ENCODE results near the gene TBRG1.

The TBRG1 gene

DNA sequence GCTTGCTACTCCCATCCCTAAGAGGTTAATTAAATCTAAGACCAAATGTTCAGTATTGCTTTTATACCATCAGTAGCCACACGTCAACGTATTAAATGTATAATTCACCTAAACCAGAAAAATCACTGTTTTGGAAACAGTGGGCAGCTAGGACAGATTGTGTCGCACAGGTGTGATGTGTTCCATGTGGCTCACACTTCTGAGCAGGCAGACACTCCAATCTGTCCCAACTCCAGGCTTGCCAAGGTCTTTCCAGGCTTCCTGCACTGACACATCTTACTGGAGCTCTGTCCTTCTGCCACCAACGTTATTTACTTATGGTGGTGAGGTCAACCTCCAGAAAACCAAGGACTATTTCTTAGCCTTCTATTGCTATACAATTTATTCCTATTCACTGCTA is 39.4 kb downstream of the TBRG1 start:
- DNase-seq, result no peak

DNA sequence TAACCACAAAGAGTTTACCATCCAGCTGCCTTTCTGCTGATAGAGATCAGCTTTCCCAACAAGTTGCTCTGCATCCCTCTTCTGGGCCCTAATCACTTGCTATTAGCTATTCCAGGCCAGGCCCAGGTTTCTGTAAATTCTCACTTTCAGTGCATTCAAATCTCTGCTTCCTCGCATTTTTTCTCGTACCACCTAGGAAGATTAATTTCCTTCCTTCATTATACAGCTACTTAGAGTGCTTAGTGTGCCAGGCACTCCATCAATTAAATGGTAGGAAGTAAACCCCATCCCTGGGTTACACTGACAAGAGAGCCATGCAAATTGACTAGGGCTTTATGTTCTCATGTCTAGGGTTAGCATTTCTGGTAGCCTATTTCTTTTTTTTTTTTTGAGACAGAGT is 41.2 kb downstream of the TBRG1 start:
- no peak for DNase-seq

DNA sequence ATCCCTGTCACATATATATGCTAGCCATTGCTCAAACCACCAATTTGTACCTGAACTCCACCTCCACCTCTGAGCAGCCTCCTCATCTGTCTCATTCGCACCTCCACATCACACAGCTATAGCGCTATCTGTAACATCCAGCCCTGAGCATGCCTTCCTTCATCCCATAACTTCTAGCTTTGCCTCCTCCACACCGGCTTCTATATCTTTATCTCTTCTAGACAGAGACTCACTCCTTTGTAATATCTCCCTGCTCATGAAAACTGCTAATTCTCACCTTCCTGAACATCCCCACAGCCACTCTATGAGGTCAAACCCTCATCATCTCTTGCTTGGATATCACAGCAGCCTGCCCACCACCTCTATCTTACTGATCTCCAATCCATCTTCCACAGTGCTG is 44.9 kb downstream of the TBRG1 start:
- DNase-seq, result no peak

DNA sequence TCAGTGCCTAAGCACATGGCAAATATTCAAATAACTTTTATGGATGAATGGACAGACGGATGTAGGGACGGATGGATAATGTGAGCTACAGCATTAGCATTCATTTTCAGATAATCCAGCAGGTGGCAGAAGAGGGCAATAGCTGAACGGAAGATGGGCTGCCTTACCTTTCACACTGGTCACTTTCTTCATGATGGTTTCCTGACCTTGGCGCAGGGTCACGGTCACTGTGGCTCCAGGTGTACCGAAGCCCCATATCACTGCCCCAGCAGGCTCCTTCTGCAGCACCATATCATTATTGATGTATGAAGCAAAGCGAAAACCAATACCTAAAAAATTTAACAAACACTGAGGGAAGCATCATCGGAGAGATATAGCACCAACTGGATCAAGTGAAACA is 46.5 kb downstream of the TBRG1 start:
- peak in 1 of 2 experiments; percentile 11 for DNase-seq

DNA sequence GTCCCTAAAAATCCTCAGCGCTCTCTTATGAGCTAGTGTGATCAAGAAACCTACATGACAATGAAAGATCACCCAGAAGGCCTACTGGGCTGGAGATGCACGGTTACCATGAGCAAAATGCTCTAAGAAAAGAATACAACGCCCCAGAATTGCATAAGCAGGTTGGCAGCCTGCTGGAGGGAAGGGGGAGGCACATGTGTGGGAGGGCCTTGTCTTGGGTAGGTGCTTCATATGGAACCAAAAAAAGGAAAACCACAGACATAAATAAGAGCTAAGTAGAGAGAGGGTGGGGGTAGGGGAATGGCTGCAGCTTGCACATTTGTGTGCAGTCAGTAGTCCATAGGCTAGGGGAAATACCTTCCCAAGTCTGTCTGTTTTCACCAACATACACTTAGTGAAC is 48.1 kb downstream of the TBRG1 start:
- peak in 1 of 2 experiments; percentile 37 for DNase-seq

DNA sequence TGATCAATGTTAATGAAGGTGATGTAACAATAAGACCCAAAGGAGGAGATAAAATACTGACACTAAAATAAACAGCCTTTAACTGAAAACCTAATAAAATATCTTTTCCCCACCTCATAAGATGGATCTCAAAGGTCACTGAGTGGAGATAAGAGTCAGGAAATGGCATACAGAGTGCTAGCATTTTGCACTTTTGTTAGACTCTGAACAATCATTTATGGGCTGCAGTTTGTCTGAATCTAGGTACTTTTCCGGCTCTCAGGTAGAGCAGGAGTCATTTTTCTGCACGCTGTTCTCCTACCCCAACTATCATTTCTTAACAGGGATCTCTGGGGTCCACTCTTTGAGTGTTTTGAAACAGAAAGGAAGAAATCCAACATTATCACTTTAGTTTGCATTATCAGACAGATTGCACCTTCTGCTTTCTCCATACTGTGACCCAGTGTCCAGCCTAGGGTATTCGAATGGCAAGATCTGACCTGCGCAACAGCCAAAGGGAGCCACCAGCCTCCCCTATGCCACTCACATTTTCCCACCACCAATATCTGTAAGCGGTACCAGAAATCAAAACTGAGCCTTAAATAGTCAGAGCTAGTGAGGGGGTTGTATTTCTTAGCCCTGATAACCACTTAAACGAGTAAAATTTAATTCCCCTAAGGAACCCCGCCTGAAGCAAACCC is 50.0 kb downstream of the TBRG1 start:
- DNase-seq, result no peak

DNA sequence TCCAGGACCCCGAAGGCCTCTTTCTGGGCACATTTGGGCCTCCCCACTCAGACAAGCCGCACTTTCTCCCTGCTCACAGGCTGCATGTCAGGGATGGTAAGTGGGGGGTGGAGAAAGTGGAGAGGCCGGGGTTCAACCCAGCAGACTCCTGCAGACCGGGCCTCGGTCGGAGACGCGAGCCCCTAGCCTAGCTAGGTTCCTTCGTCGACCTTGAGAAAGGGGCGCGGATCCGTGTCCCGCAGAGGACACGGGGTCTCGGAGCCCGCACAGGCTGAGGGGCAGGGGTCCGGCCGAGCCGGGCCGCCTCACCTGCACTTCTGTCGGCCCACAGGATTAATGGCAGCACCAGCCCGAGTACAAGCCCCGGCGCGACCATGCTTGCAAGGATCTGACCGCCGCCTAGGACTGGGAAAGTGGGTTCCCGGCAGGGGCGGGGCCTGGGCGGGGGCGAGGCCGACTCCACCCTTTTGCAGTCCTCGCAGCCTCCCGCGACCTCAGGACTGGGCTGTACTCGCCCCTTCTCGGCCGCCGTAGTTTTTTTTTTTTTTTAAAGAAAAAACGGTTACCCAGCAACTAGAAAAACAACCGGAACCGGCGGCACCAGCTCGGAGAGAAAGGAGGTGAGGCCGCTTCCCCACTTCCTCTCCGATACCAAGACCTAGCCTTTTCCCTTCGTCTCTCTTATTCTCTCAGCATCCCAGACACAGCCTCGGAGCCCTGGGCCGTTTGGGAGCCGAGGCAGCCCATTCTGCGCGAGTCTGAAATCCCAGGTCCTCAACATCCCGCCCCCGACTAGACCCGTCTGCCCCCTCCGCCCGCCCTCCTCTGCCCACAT is 50.9 kb downstream of the TBRG1 start, which contains the start of the genes SIAE and SPA17:
TSS of gene SIAE (minus strand) at position 407 of the 835 bp plus-strand sequence. CDS start at position 376, 31 bp downstream.
TSS of gene SPA17 (plus strand) at position 572 of the 835 bp plus-strand sequence. CDS start 1,361 bp downstream, outside the sequence.
- peak; percentile 79 to 82 for DNase-seq

DNA sequence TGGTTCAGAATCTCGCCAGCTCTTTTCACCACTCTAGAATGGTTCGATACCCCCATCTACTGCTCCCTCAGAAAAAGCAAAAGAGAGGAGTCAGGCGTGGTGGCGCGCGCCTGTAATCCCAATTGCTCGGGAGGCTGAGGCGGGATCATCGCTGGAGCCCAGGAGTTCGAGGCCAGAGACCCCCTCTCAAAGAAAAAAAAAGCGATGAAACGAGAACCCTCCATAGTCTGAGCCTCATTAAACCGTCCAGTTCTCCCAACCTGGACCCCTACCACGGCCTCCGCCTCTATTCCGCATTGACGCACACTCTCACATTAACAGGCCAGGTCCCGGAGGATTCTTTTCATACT is 51.5 kb downstream of the TBRG1 start:
- DNase-seq, result no peak

DNA sequence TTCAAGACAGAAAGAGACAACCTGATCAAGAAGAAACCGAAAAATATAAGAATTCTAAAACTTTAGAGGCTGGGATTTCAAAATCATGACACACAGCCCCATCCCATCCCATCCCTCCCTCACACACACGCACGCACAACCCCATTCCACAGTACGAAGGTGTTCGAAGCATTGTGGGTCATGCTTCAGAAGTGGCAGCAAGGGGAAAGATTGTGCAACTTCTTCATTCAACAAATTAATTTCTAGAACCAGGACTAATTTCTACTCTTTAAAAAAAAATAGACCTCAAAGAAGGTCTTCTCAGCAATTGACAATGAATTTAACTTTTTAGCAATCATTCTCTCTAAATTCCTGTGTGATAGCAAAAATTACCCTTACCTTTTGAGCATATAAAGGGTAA is 51.9 kb downstream of the TBRG1 start:
- no peak for DNase-seq

DNA sequence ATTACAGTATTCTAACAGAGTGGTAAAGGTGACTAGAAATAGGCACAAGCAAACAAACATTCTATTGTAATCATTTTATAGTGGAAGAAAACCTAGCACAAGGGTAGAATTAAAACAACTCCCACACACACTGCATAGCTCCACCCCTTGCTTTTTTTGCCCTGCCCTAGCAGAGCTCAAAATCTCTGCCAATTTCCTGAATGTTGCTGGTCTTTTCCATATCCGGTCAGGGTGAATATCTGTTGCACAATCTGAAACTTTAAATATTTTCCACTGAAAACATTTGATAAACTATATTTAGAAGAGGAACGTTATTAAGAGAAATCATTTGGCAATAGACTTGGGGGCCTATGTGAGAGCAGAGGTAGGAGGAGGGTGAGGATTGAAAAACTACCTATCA is 53.7 kb downstream of the TBRG1 start:
- no peak for DNase-seq

DNA sequence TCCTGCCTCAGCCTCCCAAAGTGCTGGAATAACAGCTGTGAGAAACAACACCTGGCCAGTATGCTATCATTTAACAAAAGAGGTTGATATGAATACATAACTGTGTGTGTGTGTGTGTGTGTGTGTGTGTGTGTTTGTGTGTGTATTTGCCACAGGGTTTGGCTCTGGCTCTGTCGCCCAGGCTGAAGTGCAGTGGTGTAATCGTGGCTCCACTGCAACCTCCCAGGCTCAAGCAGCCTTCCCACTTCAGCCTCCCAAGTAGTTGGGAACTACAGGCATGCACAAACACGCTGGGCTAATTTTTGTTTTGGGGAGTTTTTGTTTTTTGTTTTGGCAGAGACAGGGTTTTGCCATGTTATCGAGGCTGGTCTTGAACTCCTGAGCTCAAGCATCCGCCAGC is 55.8 kb downstream of the TBRG1 start:
- no peak for DNase-seq

DNA sequence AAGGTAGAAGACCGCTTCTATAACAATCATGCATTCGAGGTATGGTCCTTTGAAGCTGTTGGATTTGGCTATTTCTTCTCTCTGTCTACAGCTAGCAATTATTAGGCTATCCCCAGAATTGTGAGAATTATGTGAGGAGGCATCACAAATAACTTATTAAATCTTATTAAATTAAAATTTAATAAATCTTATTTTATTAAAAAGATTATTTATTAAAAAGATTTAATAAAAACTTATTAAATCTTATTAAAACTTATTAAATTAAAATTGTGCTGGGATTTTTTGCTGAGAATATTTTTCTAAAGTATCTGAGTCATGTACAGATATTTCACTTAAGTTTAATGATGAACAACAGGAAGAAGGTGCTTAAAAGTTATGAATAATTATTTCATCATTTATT is 58.8 kb downstream of the TBRG1 start:
- no peak for DNase-seq

DNA sequence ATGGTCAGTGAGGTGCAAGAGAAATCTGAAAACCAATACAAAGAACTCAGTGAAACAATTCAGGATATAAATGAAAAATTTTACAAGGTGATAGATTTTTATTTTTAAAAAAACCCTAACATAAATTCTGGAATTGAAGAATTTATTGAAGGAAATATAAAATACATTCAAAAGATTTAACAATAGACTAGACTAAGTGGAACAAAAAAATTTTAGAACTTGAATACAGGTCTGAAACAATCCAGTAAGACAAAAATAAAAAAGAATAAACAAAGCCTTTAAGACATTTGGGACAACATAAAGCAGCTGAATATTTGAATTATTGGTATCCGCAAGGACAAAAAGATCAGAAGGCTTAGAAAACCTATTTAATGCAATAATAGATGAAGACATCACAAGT is 59.8 kb downstream of the TBRG1 start:
- DNase-seq, result no peak
